ENCODE results near the gene FAM180B.
"Not testable (repeated sequence)": the region's sequence is repeated elsewhere in the genome, so short reads cannot be mapped to it uniquely, and the experiment has no call there.

The FAM180B gene

DNA sequence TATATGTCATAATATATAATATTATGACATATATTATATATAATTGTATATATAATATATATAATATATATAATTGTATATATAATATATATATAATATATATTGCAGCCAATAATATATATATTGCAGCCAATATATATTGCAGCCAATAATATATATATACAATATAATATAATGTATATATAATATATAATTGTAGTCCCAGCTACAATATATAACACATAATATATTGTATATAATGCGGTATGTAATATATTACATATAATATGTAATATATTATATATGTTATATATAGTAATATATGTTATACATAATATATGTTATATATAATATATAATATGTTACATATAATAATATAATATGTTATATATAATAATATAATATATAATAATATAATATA, 27.8 kb upstream of the FAM180B start:
- Histone ChIP-seq H3K9ac (ENCODE audit: low read depth, low read length) (no peak overlapping the region), H3K36me3 (ENCODE audit: insufficient read depth, low read length) (no peaks in the 10 kb centered on the region), H3K9me3 (ENCODE audit: control insufficient read depth, insufficient read depth, low read length) (no peaks in the 10 kb centered on the region), H3K4me1 (ENCODE audit: insufficient read depth, low read length) (peaks cover 2% of the 10 kb centered on the region; the same call in 1 of the 2 replicates)

DNA sequence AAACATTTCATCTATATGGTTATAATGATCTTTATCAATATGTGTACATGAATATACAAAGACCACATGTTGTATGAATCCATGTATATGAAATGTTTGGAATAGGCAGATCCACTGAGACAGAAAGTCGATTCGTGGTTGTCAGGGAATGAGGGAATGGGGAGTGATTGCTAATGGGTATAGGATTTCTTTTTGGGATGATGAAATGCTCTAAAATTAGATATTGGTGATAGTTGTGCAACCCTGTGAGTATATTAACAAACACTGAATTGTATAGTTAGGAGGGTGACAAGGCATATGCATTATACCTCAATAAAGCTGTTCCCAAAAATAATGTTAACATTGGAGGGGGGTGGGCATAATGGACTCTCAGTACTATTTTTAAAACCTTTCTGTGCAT, 26.1 kb upstream of the FAM180B start:
- Histone ChIP-seq H3K9ac (ENCODE audit: low read depth, low read length) (no peak overlapping the region), H3K4me1 (ENCODE audit: insufficient read depth, low read length) (no peaks in the 10 kb centered on the region), H3K9me3 (ENCODE audit: control insufficient read depth, insufficient read depth, low read length) (no peaks in the 10 kb centered on the region), H3K36me3 (ENCODE audit: insufficient read depth, low read length) (no peaks in the 10 kb centered on the region)

GRCh38 chr11:47562393-47562792, 24.1 kb upstream of the FAM180B start:
- H3K9ac ChIP-seq (ENCODE audit: low read depth, low read length); H3K4me1 ChIP-seq (ENCODE audit: insufficient read depth, low read length); H3K36me3 ChIP-seq (ENCODE audit: insufficient read depth, low read length); H3K9me3 ChIP-seq (ENCODE audit: control insufficient read depth, insufficient read depth, low read length): not testable (repeated sequence)

- not testable (repeated sequence) for H3K4me1 ChIP-seq (ENCODE audit: insufficient read depth, low read length); H3K36me3 ChIP-seq (ENCODE audit: insufficient read depth, low read length); H3K9me3 ChIP-seq (ENCODE audit: control insufficient read depth, insufficient read depth, low read length)
- peak overlapping the region; percentile 72; the same call in 1 of the 2 replicates for H3K9ac ChIP-seq (ENCODE audit: low read depth, low read length)
These were observed 22.1 kb upstream of the FAM180B start for GRCh38 chr11:47564366-47564765.

DNA sequence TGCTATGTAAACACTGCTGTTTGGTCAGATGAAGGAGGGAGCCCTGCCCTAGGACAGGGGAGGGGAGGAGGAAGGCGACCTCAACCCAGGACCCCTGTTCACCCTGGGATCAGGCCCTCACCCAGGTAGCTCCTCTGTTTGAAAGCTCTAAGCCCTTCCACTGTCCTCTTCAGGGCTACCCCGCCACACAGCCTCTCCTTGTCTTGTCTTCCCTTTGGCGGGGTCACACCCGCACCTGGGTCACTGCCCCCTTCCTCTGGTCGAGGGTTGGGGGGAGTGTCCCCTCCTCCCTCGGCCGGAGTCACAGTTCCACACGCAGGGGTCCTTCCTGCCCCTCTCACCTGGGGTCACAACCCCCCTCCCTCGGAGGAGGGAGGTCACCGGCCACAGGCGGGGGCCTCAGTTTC, 21.5 kb upstream of the FAM180B start:
- Histone ChIP-seq H3K9ac (ENCODE audit: low read depth, low read length) (peak overlapping the region; percentile 72), H3K36me3 (ENCODE audit: insufficient read depth, low read length) (peaks cover 6% of the 10 kb centered on the region; the same call in 1 of the 2 replicates), H3K4me1 (ENCODE audit: insufficient read depth, low read length) (no peaks in the 10 kb centered on the region), H3K9me3 (ENCODE audit: control insufficient read depth, insufficient read depth, low read length) (no peaks in the 10 kb centered on the region; the same call in 1 of the 2 replicates)

- no peaks in the 10 kb centered on the region; the same call in 1 of the 2 replicates for H3K9me3 ChIP-seq (ENCODE audit: control insufficient read depth, insufficient read depth, low read length)
- H3K9ac ChIP-seq (ENCODE audit: low read depth, low read length), result peak within 1 kb of the TSS; percentile 72
- H3K36me3 ChIP-seq (ENCODE audit: insufficient read depth, low read length), result peaks cover 6% of the 10 kb centered on the region; the same call in 1 of the 2 replicates
- no peaks in the 10 kb centered on the region for H3K4me1 ChIP-seq (ENCODE audit: insufficient read depth, low read length)
These were observed 20.9 kb upstream of the FAM180B start, which contains the start of gene PTPMT1 for GRCh38 chr11:47565340-47566148. Gene PTPMT1, plus strand, starts transcription at chr11:47565599. Its CDS starts 24 bp downstream, at chr11:47565623.

GRCh38 chr11:47566149-47566698, 20.3 kb upstream of the FAM180B start:
- no peaks in the 10 kb centered on the region for H3K4me1 ChIP-seq (ENCODE audit: insufficient read depth, low read length)
- H3K36me3 ChIP-seq (ENCODE audit: insufficient read depth, low read length), result peaks cover 6% of the 10 kb centered on the region; the same call in 1 of the 2 replicates
- H3K9ac ChIP-seq (ENCODE audit: low read depth, low read length), result peak overlapping the region; percentile 72
- H3K9me3 ChIP-seq (ENCODE audit: control insufficient read depth, insufficient read depth, low read length), result no peaks in the 10 kb centered on the region; the same call in 1 of the 2 replicates

DNA sequence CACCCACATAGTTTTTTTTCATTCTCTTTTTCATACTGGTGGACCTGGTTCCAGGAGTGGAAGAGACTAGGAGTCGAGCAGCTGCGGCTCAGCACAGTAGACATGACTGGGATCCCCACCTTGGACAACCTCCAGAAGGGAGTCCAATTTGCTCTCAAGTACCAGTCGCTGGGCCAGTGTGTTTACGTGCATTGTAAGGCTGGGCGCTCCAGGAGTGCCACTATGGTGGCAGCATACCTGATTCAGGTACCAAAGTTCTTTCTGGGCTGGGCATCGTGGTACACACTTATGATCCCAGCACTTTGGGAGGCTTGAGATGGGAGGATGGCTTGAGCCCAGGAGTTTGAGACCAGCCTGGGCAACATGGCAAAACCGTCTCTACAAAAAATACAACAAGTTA, 16.8 kb upstream of the FAM180B start:
- Histone ChIP-seq H3K36me3 (ENCODE audit: insufficient read depth, low read length) (peaks cover 24% of the 10 kb centered on the region), H3K4me1 (ENCODE audit: insufficient read depth, low read length) (no peaks in the 10 kb centered on the region), H3K9ac (ENCODE audit: low read depth, low read length) (no peak overlapping the region), H3K9me3 (ENCODE audit: control insufficient read depth, insufficient read depth, low read length) (no peaks in the 10 kb centered on the region; the same call in 1 of the 2 replicates)

GRCh38 chr11:47570651-47571356, 15.7 kb upstream of the FAM180B start:
- no peaks in the 10 kb centered on the region for H3K4me1 ChIP-seq (ENCODE audit: insufficient read depth, low read length)
- H3K36me3 ChIP-seq (ENCODE audit: insufficient read depth, low read length), result peaks cover 24% of the 10 kb centered on the region
- no peaks in the 10 kb centered on the region; the same call in 1 of the 2 replicates for H3K9me3 ChIP-seq (ENCODE audit: control insufficient read depth, insufficient read depth, low read length)
- no peak overlapping the region for H3K9ac ChIP-seq (ENCODE audit: low read depth, low read length)

- Histone ChIP-seq H3K9me3 (ENCODE audit: control insufficient read depth, insufficient read depth, low read length) (no peaks in the 10 kb centered on the region; the same call in 1 of the 2 replicates), H3K36me3 (ENCODE audit: insufficient read depth, low read length) (peaks cover 24% of the 10 kb centered on the region), H3K9ac (ENCODE audit: low read depth, low read length) (no peak overlapping the region), H3K4me1 (ENCODE audit: insufficient read depth, low read length) (no peaks in the 10 kb centered on the region)
These were observed 15.1 kb upstream of the FAM180B start for GRCh38 chr11:47571357-47571729.

- peaks cover 24% of the 10 kb centered on the region for H3K36me3 ChIP-seq (ENCODE audit: insufficient read depth, low read length)
- no peak overlapping the region for H3K9ac ChIP-seq (ENCODE audit: low read depth, low read length)
- H3K4me1 ChIP-seq (ENCODE audit: insufficient read depth, low read length), result no peaks in the 10 kb centered on the region
- H3K9me3 ChIP-seq (ENCODE audit: control insufficient read depth, insufficient read depth, low read length), result no peaks in the 10 kb centered on the region
These were observed 14.6 kb upstream of the FAM180B start for GRCh38 chr11:47571895-47572294.

DNA sequence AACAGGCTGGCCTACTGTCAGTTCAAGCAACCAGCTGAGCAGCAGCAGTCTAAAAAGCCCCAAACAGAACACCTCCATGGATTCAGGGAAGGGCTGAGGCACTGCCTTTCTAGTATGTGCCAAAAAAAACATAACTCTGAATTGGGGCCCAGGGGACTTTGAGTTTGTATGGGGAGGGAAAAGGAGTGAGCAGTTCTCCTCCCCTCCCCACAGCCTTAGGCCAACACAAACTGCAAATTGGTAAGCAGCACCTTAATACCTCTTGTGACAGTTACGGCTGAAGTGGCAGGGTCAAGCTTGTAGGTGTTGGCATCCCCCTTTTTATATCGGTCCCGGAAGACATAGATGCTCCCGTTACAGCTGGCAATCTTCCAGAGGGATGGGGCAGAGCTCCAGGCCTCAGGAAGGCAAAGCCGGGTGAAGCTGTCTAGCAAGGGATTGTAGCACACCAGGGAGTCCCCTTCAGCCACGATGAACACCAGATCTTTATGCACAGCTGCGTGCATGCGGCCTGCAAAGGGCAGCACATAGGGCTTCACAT, 13.7 kb upstream of the FAM180B start:
- H3K9ac ChIP-seq (ENCODE audit: low read depth, low read length), result no peak overlapping the region
- H3K36me3 ChIP-seq (ENCODE audit: insufficient read depth, low read length), result peaks cover 24% of the 10 kb centered on the region
- H3K9me3 ChIP-seq (ENCODE audit: control insufficient read depth, insufficient read depth, low read length), result no peaks in the 10 kb centered on the region
- no peaks in the 10 kb centered on the region for H3K4me1 ChIP-seq (ENCODE audit: insufficient read depth, low read length)

DNA sequence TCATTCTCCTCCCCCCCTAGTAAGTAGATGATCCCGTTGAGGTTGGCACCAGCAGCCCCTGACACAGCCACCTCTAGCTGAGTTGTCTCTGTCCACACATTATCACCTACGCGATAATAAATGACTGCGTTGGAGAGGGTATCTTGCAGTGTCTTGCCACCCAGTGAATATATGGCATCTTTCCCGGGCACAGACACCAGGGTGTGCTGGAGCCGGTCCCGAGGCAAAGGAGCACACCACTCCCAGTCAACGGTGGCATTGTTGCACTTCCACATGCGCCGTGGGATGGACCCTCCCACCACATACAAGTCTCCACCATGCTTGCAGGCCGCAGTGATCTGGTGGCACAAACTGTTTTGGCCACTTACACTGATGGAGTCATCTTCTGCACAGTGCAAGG, 13.2 kb upstream of the FAM180B start:
- Histone ChIP-seq H3K9ac (ENCODE audit: low read depth, low read length) (no peak overlapping the region), H3K9me3 (ENCODE audit: control insufficient read depth, insufficient read depth, low read length) (no peaks in the 10 kb centered on the region), H3K4me1 (ENCODE audit: insufficient read depth, low read length) (no peaks in the 10 kb centered on the region), H3K36me3 (ENCODE audit: insufficient read depth, low read length) (peaks cover 24% of the 10 kb centered on the region)

GRCh38 chr11:47577460-47578041, 8.9 kb upstream of the FAM180B start:
- Histone ChIP-seq H3K9me3 (ENCODE audit: control insufficient read depth, insufficient read depth, low read length) (no peaks in the 10 kb centered on the region), H3K36me3 (ENCODE audit: insufficient read depth, low read length) (peaks cover 17% of the 10 kb centered on the region), H3K9ac (ENCODE audit: low read depth, low read length) (no peak overlapping the region), H3K4me1 (ENCODE audit: insufficient read depth, low read length) (no peaks in the 10 kb centered on the region; the same call in 1 of the 2 replicates)
